PC-3 (cell line): ENCODE measurements around the gene DICER1. TPM values are rescaled to one million over a fixed set of nuclear protein-coding genes. Genes with fewer than 3 reads are reported as not detected.

Source experiments
- ATAC-seq: fragments of 200-7000 bp; cut with Tn5 transposase; 2 replicates; pipeline ENCODE4 v1.9.1; 2020; ENCODE audit warnings: mild to moderate bottlenecking, moderate library complexity
- Bru-seq: library from RNA; stranded (reverse); fragments of 400-500 nt; gene quantifications from one replicate; lab custom pipeline; 2021; lab: Mats Ljungman, UMichigan
- BruChase-seq, 2 experiments: library from RNA; stranded (reverse); fragments of 400-500 nt; gene quantifications; one replicate each; lab custom pipeline; 2021; lab: Mats Ljungman, UMichigan
- BruUV-seq: library from RNA; stranded (reverse); fragments of 400-500 nt; replicated peaks from 2 replicates; lab custom pipeline; 2021; lab: Mats Ljungman, UMichigan
- CTCF ChIA-PET: fragments of 300-600 bp; sonication (Branson Sonifier 250); formaldehyde crosslinking; loops from one replicate; lab custom pipeline; 2022; ENCODE audit warnings: antibody characterized with exemption; lab: Charles Lee
- POLR2A ChIA-PET: fragments of 300-600 bp; sonication (Branson Sonifier 250); formaldehyde crosslinking; loops from one replicate; lab custom pipeline; 2022; ENCODE audit warnings: antibody characterized with exemption; ENCODE audit not compliant: unreplicated experiment; lab: Charles Lee
- DNase-seq: peaks from one replicate; pipeline ENCODE4 v3.0.0-alpha.2; 2015
- H2AFZ ChIP-seq: fragments of 300-600 bp; sonication (generic); 2 replicates; pipeline ENCODE4 v1.6.0; 2016; ENCODE audit warnings: antibody characterized with exemption, low read length
- H3F3A ChIP-seq: fragments of 300-600 bp; sonication (generic); one replicate; pipeline ENCODE4 v1.6.0; 2017; ENCODE audit warnings: antibody characterized with exemption, low read length, control low read depth, mild to moderate bottlenecking; ENCODE audit not compliant: unreplicated experiment
- H3K27ac ChIP-seq: fragments of 300-600 bp; sonication (generic); 2 replicates; pipeline ENCODE4 v1.5.1; 2016; ENCODE audit warnings: mild to moderate bottlenecking, low read length
- H3K27me3 ChIP-seq: fragments of 300-600 bp; sonication (generic); 2 replicates; pipeline ENCODE4 v1.6.1; 2016; ENCODE audit warnings: low read length, mixed read lengths
- H3K36me3 ChIP-seq: fragments of 300-600 bp; sonication (generic); 2 replicates; pipeline ENCODE4 v1.6.1; 2016; ENCODE audit warnings: low read depth, mixed run types, low read length, mixed read lengths
- H3K4me1 ChIP-seq: fragments of 300-600 bp; sonication (generic); 2 replicates; pipeline ENCODE4 v1.5.1; 2016; ENCODE audit warnings: low read length; ENCODE audit not compliant: insufficient read depth
- H3K4me2 ChIP-seq: fragments of 300-600 bp; sonication (generic); 2 replicates; pipeline ENCODE4 v1.6.0; 2016; ENCODE audit warnings: low read length
- H3K4me3 ChIP-seq: fragments of 300-600 bp; sonication (generic); 2 replicates; pipeline ENCODE4 v1.5.1; 2016; ENCODE audit warnings: mild to moderate bottlenecking, low read length, mixed read lengths
- H3K79me2 ChIP-seq: fragments of 300-600 bp; sonication (generic); 2 replicates; pipeline ENCODE4 v1.6.1; 2017; ENCODE audit warnings: low read length, mixed read lengths
- H3K9ac ChIP-seq: fragments of 300-600 bp; sonication (generic); 2 replicates; pipeline ENCODE4 v1.6.0; 2016; ENCODE audit warnings: mild to moderate bottlenecking, low read length
- H3K9me2 ChIP-seq: fragments of 300-600 bp; sonication (generic); replicated peaks from 2 replicates; pipeline ENCODE4 v1.6.1; 2016; ENCODE audit warnings: mixed run types, low read length, mixed read lengths
- H3K9me3 ChIP-seq: fragments of 300-600 bp; sonication (generic); 2 replicates; pipeline ENCODE4 v1.6.1; 2016; ENCODE audit warnings: low read length, mixed read lengths
- H4K20me1 ChIP-seq: fragments of 300-600 bp; sonication (generic); 2 replicates; pipeline ENCODE4 v1.6.1; 2016; ENCODE audit warnings: low read length, mixed read lengths
- EZH2 ChIP-seq: fragments of 300-600 bp; sonication (generic); IDR thresholded peaks from one replicate; pipeline ENCODE4 v1.6.1; 2017; ENCODE audit warnings: antibody characterized with exemption, mild to moderate bottlenecking, low read length; ENCODE audit not compliant: unreplicated experiment
- EZH2phosphoT487 ChIP-seq: fragments of 300-600 bp; sonication (generic); IDR thresholded peaks from 2 replicates; pipeline ENCODE4 v1.6.1; 2018; ENCODE audit warnings: mild to moderate bottlenecking, antibody characterized with exemption, low read length, borderline replicate concordance
- intact Hi-C: fragments of 100-400 bp; cut with micrococcal nuclease; formaldehyde crosslinking; loops from 2 replicates; pipeline ENCODE4 v1.9.0; 2023
- long read RNA-seq: library from polyadenylated mRNA; unstranded; transcript quantifications from one replicate; pipeline ENCODE4 v2.0.0, GENCODE V29; 2021; ENCODE audit not compliant: unreplicated experiment
- total RNA-seq: library from RNA; depleted of rRNA; stranded (reverse); fragments of >200 nt; gene quantifications from 2 replicates; pipeline ENCODE4 v1.2.3, GENCODE V29; 2014; rRNA removed
- TF ChIP-seq, protein P1 (sequence below): fragments of 300-600 bp; sonication (generic); conservative IDR thresholded peaks from 2 replicates; pipeline ENCODE4 v1.5.1; 2017; ENCODE audit warnings: antibody characterized with exemption, low read depth, mild to moderate bottlenecking, low read length

Gene DICER1, protein sequence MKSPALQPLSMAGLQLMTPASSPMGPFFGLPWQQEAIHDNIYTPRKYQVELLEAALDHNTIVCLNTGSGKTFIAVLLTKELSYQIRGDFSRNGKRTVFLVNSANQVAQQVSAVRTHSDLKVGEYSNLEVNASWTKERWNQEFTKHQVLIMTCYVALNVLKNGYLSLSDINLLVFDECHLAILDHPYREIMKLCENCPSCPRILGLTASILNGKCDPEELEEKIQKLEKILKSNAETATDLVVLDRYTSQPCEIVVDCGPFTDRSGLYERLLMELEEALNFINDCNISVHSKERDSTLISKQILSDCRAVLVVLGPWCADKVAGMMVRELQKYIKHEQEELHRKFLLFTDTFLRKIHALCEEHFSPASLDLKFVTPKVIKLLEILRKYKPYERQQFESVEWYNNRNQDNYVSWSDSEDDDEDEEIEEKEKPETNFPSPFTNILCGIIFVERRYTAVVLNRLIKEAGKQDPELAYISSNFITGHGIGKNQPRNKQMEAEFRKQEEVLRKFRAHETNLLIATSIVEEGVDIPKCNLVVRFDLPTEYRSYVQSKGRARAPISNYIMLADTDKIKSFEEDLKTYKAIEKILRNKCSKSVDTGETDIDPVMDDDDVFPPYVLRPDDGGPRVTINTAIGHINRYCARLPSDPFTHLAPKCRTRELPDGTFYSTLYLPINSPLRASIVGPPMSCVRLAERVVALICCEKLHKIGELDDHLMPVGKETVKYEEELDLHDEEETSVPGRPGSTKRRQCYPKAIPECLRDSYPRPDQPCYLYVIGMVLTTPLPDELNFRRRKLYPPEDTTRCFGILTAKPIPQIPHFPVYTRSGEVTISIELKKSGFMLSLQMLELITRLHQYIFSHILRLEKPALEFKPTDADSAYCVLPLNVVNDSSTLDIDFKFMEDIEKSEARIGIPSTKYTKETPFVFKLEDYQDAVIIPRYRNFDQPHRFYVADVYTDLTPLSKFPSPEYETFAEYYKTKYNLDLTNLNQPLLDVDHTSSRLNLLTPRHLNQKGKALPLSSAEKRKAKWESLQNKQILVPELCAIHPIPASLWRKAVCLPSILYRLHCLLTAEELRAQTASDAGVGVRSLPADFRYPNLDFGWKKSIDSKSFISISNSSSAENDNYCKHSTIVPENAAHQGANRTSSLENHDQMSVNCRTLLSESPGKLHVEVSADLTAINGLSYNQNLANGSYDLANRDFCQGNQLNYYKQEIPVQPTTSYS (N-terminal part only)
- total RNA-seq (29.9 and 36.3 TPM in 2 replicates), Bru-seq, nascent RNA (percentile 84 among the genes with signal in this experiment), BruChase-seq, experiment 1, labeled RNA remaining after a 6-hour chase (percentile 81 among the genes with signal in this experiment), BruChase-seq, experiment 2, labeled RNA remaining after a 2-hour chase (percentile 89 among the genes with signal in this experiment)
- long read RNA-seq, full-length matches to known transcripts: 1 of 9 reads
- long read RNA-seq, partial matches to known transcripts: 3 of 9 reads
- long read RNA-seq, other reads (novel, unspliced or antisense): 5 of 9 reads

DNA sequence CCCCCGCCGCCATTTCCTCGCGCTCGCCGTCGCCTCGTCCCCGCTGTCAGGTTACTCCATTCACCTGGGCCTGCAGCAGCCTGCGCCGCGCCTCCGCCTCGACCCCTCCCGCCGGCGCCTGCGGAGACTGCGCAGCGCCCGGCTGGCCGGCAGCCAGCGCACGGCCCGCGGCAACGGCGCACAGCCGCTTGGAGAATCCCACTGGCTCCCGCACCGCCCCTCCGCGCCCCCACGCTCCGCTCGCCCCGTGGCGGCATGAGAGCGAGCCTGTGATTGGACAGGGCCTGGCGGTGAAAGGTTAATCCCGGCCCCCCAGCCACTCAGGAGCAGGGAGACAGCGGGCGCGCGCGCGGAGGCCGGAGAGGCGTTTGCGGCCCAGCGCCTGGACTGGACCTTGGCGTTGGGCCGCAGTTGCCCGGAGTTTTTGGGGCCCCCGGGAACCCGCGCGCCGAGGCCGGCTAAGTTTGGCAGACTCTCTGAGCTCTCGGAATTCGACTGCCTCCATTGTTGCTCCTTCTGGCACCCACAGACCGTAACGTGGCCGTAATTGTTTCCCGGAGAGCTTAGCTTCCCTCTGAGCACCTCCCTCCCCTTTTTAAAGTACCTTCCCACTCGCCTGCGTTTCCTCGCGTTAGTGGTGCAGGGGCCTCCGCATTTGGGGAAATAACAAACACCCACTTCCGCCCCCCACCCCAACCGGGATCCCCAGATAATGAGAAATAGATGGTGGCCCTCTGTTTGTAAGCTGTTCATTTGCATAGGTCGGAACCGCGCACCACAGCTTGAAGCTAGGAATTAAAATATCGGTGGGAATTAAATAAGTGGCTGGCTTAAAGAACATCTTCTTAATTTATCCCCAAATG lies at the start of gene DICER1:
Gene DICER1 (minus strand): TSS at position 203 of the 863 bp plus-strand sequence. CDS start 24,071 bp downstream, outside the sequence.
- Histone ChIP-seq H3F3A (no peaks in the 10 kb centered on the region), H3K9me3 (no peaks in the 10 kb centered on the region), H3K4me2 (peak within 1 kb of the TSS; percentile 85), H3K9ac (peak within 1 kb of the TSS; percentile 90), H3K79me2 (peaks cover 43% of the 10 kb centered on the region), H2AFZ (peak within 1 kb of the TSS; percentile 72), H3K4me3 (peak within 1 kb of the TSS; percentile 88), H4K20me1 (peaks cover 35% of the 10 kb centered on the region), H3K36me3 (no peaks in the 10 kb centered on the region), H3K4me1 (peaks cover 33% of the 10 kb centered on the region), H3K27ac (peak within 1 kb of the TSS; percentile 59), H3K9me2 (no peaks in the 10 kb centered on the region), H3K27me3 (no peaks in the 10 kb centered on the region)
- ChIA-PET CTCF (interaction anchor here (0.7 kb wide), 1 partner anchor 394 kb away, joined by 3 read pairs; no protein-coding TSS in a partner anchor), POLR2A (no interaction called here)
- BruUV-seq: TSS peak; percentile 74
- intact Hi-C loops: loop anchor here (2.0 to 5.0 kb wide), 3 partner anchors 45 to 375 kb away; no protein-coding TSS in a partner anchor
- DNase-seq (peak; percentile 96), ATAC-seq (peak; percentile 77)
- TF ChIP-seq, protein P1, sequence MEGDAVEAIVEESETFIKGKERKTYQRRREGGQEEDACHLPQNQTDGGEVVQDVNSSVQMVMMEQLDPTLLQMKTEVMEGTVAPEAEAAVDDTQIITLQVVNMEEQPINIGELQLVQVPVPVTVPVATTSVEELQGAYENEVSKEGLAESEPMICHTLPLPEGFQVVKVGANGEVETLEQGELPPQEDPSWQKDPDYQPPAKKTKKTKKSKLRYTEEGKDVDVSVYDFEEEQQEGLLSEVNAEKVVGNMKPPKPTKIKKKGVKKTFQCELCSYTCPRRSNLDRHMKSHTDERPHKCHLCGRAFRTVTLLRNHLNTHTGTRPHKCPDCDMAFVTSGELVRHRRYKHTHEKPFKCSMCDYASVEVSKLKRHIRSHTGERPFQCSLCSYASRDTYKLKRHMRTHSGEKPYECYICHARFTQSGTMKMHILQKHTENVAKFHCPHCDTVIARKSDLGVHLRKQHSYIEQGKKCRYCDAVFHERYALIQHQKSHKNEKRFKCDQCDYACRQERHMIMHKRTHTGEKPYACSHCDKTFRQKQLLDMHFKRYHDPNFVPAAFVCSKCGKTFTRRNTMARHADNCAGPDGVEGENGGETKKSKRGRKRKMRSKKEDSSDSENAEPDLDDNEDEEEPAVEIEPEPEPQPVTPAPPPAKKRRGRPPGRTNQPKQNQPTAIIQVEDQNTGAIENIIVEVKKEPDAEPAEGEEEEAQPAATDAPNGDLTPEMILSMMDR: no peak
- TF ChIP-seq EZH2phosphoT487 (no peak), EZH2 (no peak)

DNA sequence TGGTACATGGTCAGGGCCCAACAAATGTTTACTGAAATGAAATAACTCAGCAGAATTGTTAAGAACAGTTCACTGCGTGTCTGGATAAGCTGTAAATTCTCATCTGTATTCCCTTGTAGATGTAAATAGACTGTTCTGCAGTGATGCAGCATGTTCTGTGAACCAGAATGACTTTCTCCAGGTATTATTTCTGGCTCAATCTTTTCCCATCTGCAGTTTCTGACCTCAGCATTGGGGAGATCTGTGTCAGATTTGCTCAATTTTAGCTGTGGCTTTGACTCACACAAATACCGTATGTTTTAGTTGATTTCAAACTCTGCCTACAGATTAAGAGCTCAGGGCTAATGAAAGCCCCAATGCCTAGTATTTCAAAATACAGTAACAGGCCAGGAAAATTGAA lies 49.2 kb upstream of the DICER1 start:
- Histone ChIP-seq H3K9me2 (no peaks in the 10 kb centered on the region), H3K4me3 (no peak overlapping the region), H3F3A (no peaks in the 10 kb centered on the region), H3K36me3 (no peaks in the 10 kb centered on the region), H3K27me3 (no peaks in the 10 kb centered on the region), H2AFZ (no peak overlapping the region), H3K4me2 (no peak overlapping the region), H3K9me3 (no peaks in the 10 kb centered on the region), H3K79me2 (no peaks in the 10 kb centered on the region), H4K20me1 (no peaks in the 10 kb centered on the region), H3K27ac (no peak overlapping the region), H3K4me1 (no peaks in the 10 kb centered on the region), H3K9ac (no peak overlapping the region)
- ATAC-seq (no peak), DNase-seq (no peak)
- TF ChIP-seq, protein P1: no peak
- TF ChIP-seq EZH2 (no peak), EZH2phosphoT487 (no peak)
- ChIA-PET POLR2A (no interaction called here), CTCF (no interaction called here)
- intact Hi-C loops: no loop called here
- no TSS peak for BruUV-seq
